Esophagus squamous epithelium (tissue), 4 donors: ENCODE results near the gene KLF15.

Experiments
- POLR2A ChIP-seq, 4 donors: fragments of 450-650 bp; IDR thresholded peaks; one replicate each; pipeline ENCODE4 v1.6.1; 2017; ENCODE audit warnings: antibody characterized with exemption in 4 of 4, mild to moderate bottlenecking in 4 of 4, moderate library complexity in 3 of 4
- TF ChIP-seq, protein P1 (sequence below), 6 experiments: fragments of 450-650 bp in 4 of 6; fragments of 200-600 bp in 2 of 6; sonication (generic) in 2 of 6; IDR thresholded peaks; one replicate each; pipeline ENCODE4 v1.5.1; 2016 to 2019; ENCODE audit warnings: antibody characterized with exemption in 6 of 6, mild to moderate bottlenecking in 4 of 6, moderate library complexity in 4 of 6

DNA sequence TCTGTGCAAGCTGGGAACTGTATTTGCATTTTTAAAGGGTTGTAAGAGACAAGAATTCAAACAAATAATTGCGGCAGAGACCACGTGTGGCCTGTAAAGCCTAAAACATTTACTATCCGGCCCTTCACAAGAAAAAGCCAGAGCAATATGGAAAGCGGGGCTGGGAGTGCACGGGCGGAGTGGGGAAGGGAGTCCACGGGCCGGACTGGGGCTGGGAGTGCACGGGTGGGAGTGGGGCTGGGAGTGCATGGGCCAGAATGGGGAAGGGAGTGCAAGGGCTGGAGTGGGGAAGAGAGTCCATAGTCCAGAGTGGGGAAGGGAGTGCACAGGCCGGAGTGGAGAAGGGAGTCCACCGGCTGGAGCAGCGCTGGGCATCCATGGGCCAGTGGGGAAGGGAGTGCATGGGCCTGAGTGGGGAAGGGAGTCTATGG, 41.2 kb downstream of the KLF15 start:
- TF ChIP-seq, protein P1, sequence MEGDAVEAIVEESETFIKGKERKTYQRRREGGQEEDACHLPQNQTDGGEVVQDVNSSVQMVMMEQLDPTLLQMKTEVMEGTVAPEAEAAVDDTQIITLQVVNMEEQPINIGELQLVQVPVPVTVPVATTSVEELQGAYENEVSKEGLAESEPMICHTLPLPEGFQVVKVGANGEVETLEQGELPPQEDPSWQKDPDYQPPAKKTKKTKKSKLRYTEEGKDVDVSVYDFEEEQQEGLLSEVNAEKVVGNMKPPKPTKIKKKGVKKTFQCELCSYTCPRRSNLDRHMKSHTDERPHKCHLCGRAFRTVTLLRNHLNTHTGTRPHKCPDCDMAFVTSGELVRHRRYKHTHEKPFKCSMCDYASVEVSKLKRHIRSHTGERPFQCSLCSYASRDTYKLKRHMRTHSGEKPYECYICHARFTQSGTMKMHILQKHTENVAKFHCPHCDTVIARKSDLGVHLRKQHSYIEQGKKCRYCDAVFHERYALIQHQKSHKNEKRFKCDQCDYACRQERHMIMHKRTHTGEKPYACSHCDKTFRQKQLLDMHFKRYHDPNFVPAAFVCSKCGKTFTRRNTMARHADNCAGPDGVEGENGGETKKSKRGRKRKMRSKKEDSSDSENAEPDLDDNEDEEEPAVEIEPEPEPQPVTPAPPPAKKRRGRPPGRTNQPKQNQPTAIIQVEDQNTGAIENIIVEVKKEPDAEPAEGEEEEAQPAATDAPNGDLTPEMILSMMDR (IDR thresholded peaks at IDR 0.05) = no peak
- TF ChIP-seq POLR2A (IDR thresholded peaks at IDR 0.05) = no peak
